ENCODE data around the gene DEFB132.

- TF ChIP-seq POLR2A (IDR thresholded peaks at IDR 0.05; ENCODE audit: low read length) (no peak), GATA1 (IDR thresholded peaks at IDR 0.05; ENCODE audit: low read depth, low read length) (no peak)
These were observed 41.4 kb downstream of the DEFB132 start for GRCh38 chr20:298776-299391.
